Erythroblast (primary cell): ENCODE results near the gene F2RL2.

Experiments
- GATA1 ChIP-seq: IDR thresholded peaks from 2 replicates; pipeline ENCODE4 v1.6.1; 2011; ENCODE audit warnings: low read depth, mild to moderate bottlenecking, control low read depth, low read length, moderate library complexity
- POLR2A ChIP-seq: IDR thresholded peaks from 2 replicates; pipeline ENCODE4 v1.6.1; 2011; ENCODE audit warnings: mild to moderate bottlenecking, low read length

GRCh38 chr5:76642390-76643040, 19.3 kb upstream of the F2RL2 start:
- no peak for TF ChIP-seq POLR2A
- TF ChIP-seq GATA1 = no peak
